ENCODE data around the gene TUBA8. TPM values are rescaled to one million over a fixed set of nuclear protein-coding genes. Genes with fewer than 3 reads are reported as not detected.
"Not testable (repeated sequence)": the region's sequence is repeated elsewhere in the genome, so short reads cannot be mapped to it uniquely, and the experiment has no call there.

Gene TUBA8
- total and polyA plus RNA-seq, 2 experiments from 2014 or later = 1.1 to 1.4 TPM

DNA sequence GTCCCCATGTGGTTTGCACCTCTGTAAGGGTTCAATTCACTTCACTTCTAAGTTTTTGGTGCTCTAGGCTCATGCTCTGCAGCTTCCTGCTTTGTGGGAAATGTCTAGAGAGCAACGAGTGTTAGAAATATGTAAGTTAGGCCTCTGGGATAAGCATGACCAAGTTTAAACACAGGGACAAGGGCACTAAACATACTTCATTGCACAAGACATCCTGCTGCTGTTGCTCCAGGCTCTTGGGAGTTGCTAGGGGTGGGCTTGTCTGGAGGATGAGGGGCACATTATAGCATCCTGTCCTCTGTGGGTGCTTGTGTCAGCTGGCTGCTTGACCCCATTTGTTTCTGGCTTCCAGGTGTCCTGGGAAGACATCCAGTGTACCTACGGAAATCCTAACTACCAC, 62.8 kb downstream of the TUBA8 start:
- DNase-seq (ENCODE audit: low read depth in 1 of 2, low spot score in 1 of 2); H3K9me3 ChIP-seq (ENCODE audit: low read depth); H3K27ac ChIP-seq: not testable (repeated sequence)

More for the DNA sequence above, 62.8 kb downstream of the TUBA8 start:
- H3K27me3 ChIP-seq; H3K4me3 ChIP-seq; H3K36me3 ChIP-seq; H3K4me1 ChIP-seq (ENCODE audit: low read depth): not testable (repeated sequence)

Other genes with a start within 250 kb of the TUBA8 start
- gene MICAL3, start 86.2 kb upstream of the TUBA8 start, total RNA-seq = 48.7 and 76.9 TPM in 2 replicates
- gene MICAL3, start 86.2 kb upstream of the TUBA8 start, polyA plus RNA-seq = 26.6 and 27.3 TPM in 2 replicates
- 35.6 and 45.5 TPM in 2 replicates for gene PEX26, start 32.8 kb upstream of the TUBA8 start, total RNA-seq
- gene PEX26, start 32.8 kb upstream of the TUBA8 start, polyA plus RNA-seq = 5.4 and 6.8 TPM in 2 replicates
- gene USP18, start 39.4 kb downstream of the TUBA8 start, total RNA-seq = 2.3 and 3.2 TPM in 2 replicates
- gene USP18, start 39.4 kb downstream of the TUBA8 start, polyA plus RNA-seq = 5.6 and 5.8 TPM in 2 replicates